ENCODE data around the gene IRS1. TPM values are rescaled to one million over a fixed set of nuclear protein-coding genes. Genes with fewer than 3 reads are reported as not detected.

Gene IRS1
- total and polyA plus RNA-seq, 2 experiments from 2014 or later, result 10.9 to 25.6 TPM

DNA sequence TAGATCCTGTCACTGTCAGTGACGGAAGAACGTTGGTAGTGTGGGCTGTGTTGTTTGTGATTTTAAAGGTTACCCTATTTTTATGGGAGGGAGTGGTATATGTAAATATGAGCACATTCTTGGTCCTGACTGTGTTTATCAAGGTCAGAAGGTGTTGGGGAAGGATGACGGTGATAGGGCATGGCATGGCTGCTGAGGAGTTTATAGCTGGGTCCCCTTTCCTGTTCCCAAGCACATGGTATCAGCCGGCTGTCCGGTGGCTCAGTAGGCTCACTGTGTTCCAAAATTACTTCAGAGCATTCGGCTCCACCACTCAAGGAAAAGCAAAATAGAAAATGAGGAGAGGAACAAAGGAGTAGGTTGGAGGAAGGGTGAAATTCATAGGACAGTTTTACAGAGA is 28.6 kb downstream of the IRS1 start:
- WGBS (ENCODE audit: low lambda C conversion rate, missing lambda C conversion rate), result 58% methylated on average over 6 of the region's 6 CpGs
- no peaks in the 10 kb centered on the region for H3K9me2 ChIP-seq (replicated peaks; ENCODE audit: insufficient read depth)
- H3K4me1 ChIP-seq (ENCODE audit: insufficient read depth), result peaks cover 25% of the 10 kb centered on the region
- peaks cover 87% of the 10 kb centered on the region for H3K79me2 ChIP-seq
- H3K9me3 ChIP-seq (ENCODE audit: low read depth), result peaks cover 10% of the 10 kb centered on the region
- DNase-seq (ENCODE audit: low spot score), result no peak
- no peaks in the 10 kb centered on the region for H4K20me1 ChIP-seq (ENCODE audit: insufficient read depth, poor library complexity, severe bottlenecking)
- no peaks in the 10 kb centered on the region for H3K36me3 ChIP-seq (replicated peaks; ENCODE audit: insufficient read depth, low read depth)
- TF ChIP-seq EZH2phosphoT487 (IDR thresholded peaks at IDR 0.05; ENCODE audit: low read depth, severe bottlenecking, unreplicated experiment) (no peak), EZH2 (IDR thresholded peaks at IDR 0.05; ENCODE audit: borderline replicate concordance) (no peak), CTCF (IDR thresholded peaks at IDR 0.05; ENCODE audit: poor library complexity) (no peak)
- H3K4me2 ChIP-seq, result peak overlapping the region; percentile 31
- H2AFZ ChIP-seq, result no peak overlapping the region
- H3K4me3 ChIP-seq, result no peak overlapping the region
- H3K27me3 ChIP-seq, result no peaks in the 10 kb centered on the region
- peak overlapping the region; percentile 38 for H3K27ac ChIP-seq

DNA sequence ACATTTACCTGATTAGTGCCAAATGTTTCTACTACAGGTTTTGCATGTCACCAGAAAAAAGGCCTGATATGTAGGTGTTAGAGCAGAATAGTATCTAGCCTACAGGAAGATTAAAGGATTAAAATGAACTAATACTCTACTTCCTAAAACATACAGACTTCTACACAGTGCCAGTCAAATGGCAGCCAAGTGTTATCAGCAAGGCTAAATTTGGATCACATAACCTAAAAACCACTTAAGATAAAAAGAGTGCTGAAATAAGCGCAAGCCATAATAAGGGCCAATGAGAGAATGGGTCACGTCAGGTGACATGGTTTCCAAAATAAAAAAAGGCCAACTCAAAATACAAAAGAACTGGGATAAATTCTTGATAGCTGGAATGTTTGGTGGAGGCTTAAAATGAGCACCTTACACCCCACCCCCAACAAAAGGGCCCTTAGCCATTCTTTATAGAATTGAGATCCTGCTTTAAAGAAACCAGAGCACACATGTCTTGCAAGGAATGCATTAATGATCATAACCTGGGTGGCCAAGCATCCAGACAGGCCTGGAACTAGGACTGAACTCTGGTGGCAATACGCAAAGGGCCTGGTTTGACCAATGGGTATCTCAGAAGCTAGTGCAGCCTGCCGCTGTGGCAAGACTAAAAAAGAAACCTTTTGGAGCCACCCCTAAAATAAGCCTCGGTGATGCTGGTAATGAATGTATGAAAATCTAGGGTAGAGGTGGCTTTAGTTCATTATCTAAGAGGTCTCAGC is 32.4 kb downstream of the IRS1 start:
- H3K4me3 ChIP-seq, result no peak overlapping the region
- H2AFZ ChIP-seq, result no peak overlapping the region
- no peaks in the 10 kb centered on the region for H3K9me3 ChIP-seq (ENCODE audit: low read depth)
- 87% methylated on average over 5 of the region's 5 CpGs for WGBS (ENCODE audit: low lambda C conversion rate, missing lambda C conversion rate)
- no peak for DNase-seq (ENCODE audit: low spot score)
- H3K4me2 ChIP-seq, result no peak overlapping the region
- no peaks in the 10 kb centered on the region for H4K20me1 ChIP-seq (ENCODE audit: insufficient read depth, poor library complexity, severe bottlenecking)
- TF ChIP-seq CTCF (IDR thresholded peaks at IDR 0.05; ENCODE audit: poor library complexity) (no peak), EZH2phosphoT487 (IDR thresholded peaks at IDR 0.05; ENCODE audit: low read depth, severe bottlenecking, unreplicated experiment) (no peak), EZH2 (IDR thresholded peaks at IDR 0.05; ENCODE audit: borderline replicate concordance) (no peak)
- no peaks in the 10 kb centered on the region for H3K9me2 ChIP-seq (replicated peaks; ENCODE audit: insufficient read depth)
- H3K79me2 ChIP-seq, result peaks cover 96% of the 10 kb centered on the region
- H3K27me3 ChIP-seq, result no peaks in the 10 kb centered on the region
- peaks cover 12% of the 10 kb centered on the region for H3K4me1 ChIP-seq (ENCODE audit: insufficient read depth)
- H3K36me3 ChIP-seq (replicated peaks; ENCODE audit: insufficient read depth, low read depth), result no peaks in the 10 kb centered on the region
- no peak overlapping the region for H3K27ac ChIP-seq

DNA sequence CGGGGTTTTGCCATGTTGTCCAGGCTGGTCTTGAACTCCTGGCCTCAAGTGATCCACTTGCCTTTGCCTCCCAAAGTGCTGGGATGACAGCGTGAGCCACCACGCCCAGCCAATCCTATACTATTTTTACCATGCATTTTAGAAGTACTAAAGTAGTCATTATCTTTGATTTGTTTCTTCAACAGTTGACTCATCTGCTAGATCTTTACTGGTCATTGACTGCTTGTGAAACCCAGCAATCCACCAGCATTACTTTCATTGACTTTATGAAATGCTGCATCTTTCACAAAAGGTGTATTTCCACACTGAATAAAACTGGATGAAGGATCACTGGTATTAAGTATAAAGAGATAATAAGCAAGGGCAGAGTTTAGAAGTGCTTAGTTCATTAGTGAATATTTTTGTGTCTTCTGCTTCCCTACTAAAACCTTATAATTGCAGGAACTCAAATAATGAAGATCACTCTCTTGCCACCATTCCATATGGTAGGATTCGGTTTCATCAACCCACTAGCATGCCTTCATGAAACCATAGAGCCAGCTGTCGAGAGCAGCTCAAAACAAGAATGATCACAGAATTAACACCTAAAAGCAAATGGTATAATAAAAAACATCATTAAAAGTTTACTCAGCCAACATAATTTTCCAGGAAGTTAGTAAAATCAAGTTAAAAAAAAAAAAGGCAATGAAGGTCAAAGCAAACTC is 33.1 kb downstream of the IRS1 start:
- no peaks in the 10 kb centered on the region for H3K9me3 ChIP-seq (ENCODE audit: low read depth)
- no peak overlapping the region for H3K27ac ChIP-seq
- H3K4me2 ChIP-seq, result no peak overlapping the region
- no peak for DNase-seq (ENCODE audit: low spot score)
- no peak overlapping the region for H2AFZ ChIP-seq
- no peak overlapping the region for H3K4me3 ChIP-seq
- peaks cover 96% of the 10 kb centered on the region for H3K79me2 ChIP-seq
- TF ChIP-seq EZH2phosphoT487 (IDR thresholded peaks at IDR 0.05; ENCODE audit: low read depth, severe bottlenecking, unreplicated experiment) (no peak), EZH2 (IDR thresholded peaks at IDR 0.05; ENCODE audit: borderline replicate concordance) (no peak), CTCF (IDR thresholded peaks at IDR 0.05; ENCODE audit: poor library complexity) (no peak)
- no peaks in the 10 kb centered on the region for H3K9me2 ChIP-seq (replicated peaks; ENCODE audit: insufficient read depth)
- H4K20me1 ChIP-seq (ENCODE audit: insufficient read depth, poor library complexity, severe bottlenecking), result no peaks in the 10 kb centered on the region
- H3K27me3 ChIP-seq, result no peaks in the 10 kb centered on the region
- WGBS (ENCODE audit: low lambda C conversion rate, missing lambda C conversion rate), result 97% methylated on average over 5 of the region's 5 CpGs
- H3K4me1 ChIP-seq (ENCODE audit: insufficient read depth), result peaks cover 5% of the 10 kb centered on the region
- H3K36me3 ChIP-seq (replicated peaks; ENCODE audit: insufficient read depth, low read depth), result no peaks in the 10 kb centered on the region

Data from hepatocyte (in vitro differentiated cells).